Stimulated activated CD8-positive, alpha-beta memory T cell treated with anti-CD3 and anti-CD28 coated beads, Interleukin-7, amount 100 ng/mL, for 1 hour (primary cell): Measurements from ENCODE around the gene TRIM47.
A peak's percentile ranks its signal among the peaks of the same experiment; 100 is the strongest.

ENCODE experiments used
- DNase-seq, 2 donors: peaks; one replicate each; pipeline ENCODE4 v3.0.0-alpha.2; 2020; ENCODE audit warnings: low read depth in 2 of 2

Gene TRIM47

GRCh38 chr17:75909051-75909811 is 30.9 kb upstream of the TRIM47 start:
- no peak for DNase-seq

- DNase-seq: no peak
These were observed 29.8 kb upstream of the TRIM47 start for GRCh38 chr17:75908201-75908600.

- DNase-seq: no peak
These were observed 27.9 kb upstream of the TRIM47 start for GRCh38 chr17:75906143-75906884.

DNA sequence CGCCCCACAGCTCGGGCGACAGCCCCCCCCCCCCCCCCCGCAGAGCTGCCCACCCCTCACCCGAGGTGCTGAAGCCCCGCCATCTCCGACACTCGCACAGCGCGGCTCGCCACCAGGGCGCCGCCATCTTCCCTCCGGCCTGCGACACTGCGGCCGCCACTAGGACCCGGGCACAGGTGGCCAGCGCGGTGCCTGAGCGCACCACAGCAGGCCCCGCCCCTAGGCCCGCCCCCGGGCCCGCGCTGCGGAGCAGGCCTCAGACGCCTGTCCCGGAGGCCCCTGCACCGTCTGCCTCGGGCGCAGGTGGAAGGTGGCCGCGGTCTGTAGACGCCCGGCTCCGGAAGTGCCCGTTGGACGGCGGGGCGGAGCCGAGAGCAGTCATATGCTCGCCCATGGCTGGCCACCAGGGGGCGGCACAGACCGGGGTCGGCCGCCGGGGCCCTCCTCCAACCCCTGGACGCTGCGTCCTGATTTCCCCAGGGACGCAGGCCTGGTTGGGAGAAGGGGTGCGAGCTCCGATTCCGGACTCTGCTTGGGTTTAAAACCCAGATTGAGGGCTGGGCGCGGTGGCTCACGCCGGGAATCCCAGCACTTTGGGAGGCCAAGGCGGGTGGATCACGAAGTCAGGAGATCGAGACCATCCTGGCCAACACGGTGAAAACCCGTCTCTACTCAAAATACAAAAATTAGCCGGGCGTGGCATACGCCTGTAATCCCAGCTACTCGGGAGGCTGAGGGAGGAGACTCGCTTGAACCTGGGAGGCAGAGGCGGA is 26.6 kb upstream of the TRIM47 start, which contains the start of gene MRPL38:
TSS of gene MRPL38 (minus strand) at position 136 of the 773 bp plus-strand sequence. CDS start at position 127, 9 bp downstream.
- DNase-seq: peak; percentile 81 to 89

DNA sequence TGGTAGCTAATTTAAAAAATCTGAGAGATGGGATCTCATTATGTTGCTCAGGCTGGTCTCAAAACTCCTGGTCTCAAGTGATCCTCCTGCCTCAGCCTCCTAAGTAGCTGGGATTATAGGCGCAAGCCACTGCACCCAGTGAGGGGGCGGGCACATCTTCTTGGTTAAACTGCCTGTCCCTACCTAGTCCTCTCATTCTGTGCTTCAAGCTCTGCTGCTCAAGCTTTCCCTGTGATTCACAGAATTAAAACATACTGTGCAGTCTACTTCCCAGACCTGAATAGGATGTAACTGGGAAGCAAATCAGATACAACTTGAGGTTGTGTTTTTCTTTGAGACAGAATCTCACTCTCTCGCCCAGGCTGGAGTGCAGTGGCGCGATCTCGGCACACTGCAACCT is 24.0 kb upstream of the TRIM47 start:
- DNase-seq: no peak

- no peak for DNase-seq
These were observed 23.3 kb upstream of the TRIM47 start for GRCh38 chr17:75901727-75902126.

- no peak for DNase-seq
These were observed 22.5 kb upstream of the TRIM47 start for GRCh38 chr17:75900691-75901533.

DNA sequence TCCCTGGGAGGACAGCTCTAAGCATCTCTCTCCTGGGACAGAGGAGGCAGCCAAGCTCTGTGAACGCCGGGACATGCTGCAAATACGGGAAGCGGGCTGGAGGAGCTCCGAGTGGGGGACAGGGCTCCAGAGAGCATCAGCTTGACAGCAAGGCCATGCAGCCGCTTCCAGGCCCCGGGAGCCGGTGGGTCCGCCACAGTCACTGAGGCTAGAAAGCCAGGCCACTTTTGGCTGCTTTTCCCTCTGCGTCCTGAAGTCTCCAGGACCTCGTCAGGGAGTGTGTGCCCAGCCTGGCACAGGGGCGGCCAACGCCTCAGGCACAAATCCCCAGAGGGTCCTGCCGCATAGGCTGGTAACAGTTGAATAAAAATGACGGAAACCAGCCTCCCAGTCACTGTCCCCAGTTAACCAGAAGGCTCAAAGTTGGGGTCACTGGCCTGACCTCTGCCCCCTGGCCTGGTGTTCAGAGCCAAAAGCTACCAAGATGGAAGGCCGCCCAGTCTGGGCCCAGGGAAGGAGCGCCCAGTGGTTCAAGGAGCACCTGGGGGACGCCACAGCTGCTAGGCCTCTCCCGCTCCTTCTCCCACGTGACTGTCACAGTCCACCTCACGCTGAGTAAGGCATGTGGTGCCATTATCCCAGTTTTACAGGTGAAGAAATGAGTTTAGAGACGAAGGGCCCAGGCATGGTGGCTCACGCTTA is 21.5 kb upstream of the TRIM47 start:
- DNase-seq: no peak

DNA sequence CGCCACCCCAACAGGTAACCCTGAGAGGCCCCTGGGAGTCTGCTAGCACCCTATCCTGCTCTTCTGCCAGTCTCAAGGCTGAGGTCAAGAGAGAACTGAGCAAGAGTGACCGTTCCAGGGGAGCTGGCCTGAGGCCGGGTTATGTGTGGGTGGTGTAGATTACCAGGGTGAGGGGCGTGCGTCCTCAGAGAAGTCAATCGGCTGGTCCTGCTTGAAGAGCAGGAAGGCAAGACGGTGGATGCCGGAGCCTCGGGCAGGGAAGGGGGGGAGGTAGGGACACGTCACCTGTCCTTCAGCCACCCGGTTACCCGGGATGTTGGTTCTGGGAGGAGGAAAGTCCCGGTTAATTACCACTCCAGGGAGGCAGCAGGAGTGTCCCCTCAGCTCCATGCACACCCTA is 21.0 kb upstream of the TRIM47 start:
- no peak for DNase-seq

- no peak for DNase-seq
These were observed 20.4 kb upstream of the TRIM47 start for GRCh38 chr17:75898791-75899190.

- no peak for DNase-seq
These were observed 19.7 kb upstream of the TRIM47 start for GRCh38 chr17:75898065-75898464.

- no peak for DNase-seq
These were observed 19.0 kb upstream of the TRIM47 start for GRCh38 chr17:75897160-75898019.

GRCh38 chr17:75896415-75897159 is 18.2 kb upstream of the TRIM47 start, which contains the start of gene TRIM65:
TRIM65 (minus strand) TSS chr17:75896951; CDS start chr17:75896937, 14 bp downstream.
- peak; percentile 52 to 61 for DNase-seq

DNA sequence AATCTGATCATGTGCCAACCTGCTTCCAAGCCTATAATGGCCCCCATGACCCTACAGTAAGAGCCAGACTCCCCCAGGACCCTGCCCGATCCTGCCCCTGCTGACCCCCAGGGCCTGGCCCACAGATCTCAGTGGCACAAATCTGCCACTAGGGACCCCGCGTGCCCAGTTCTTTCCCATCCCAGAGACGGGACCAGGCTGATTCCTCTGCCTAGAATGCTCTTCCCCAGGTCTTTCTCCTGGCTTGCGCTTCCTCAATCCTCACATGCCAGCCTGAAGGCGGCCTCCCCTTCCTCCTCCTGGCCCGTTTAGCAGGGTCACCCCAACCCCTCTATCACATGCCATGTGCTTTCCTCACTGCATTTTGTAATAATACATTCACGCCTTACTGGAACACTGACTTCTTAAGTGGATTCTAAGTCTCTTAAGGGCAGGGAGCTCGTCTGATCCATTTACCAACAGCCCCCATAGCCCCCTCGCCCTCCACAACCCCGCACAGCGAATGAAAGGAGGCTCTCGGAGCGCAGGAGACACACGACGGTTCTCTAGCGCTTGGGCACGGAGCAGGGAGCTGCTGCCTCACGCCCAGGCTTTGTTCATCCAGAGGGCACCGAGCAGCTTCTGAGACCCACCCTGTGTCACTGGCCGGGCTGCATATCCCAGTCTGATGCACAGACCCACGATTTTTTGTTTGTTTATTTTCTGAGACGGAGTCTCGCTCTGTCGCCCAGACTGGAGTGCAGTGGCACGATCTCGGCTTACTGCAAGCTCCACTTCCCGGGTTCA is 17.2 kb upstream of the TRIM47 start:
- DNase-seq: no peak

DNA sequence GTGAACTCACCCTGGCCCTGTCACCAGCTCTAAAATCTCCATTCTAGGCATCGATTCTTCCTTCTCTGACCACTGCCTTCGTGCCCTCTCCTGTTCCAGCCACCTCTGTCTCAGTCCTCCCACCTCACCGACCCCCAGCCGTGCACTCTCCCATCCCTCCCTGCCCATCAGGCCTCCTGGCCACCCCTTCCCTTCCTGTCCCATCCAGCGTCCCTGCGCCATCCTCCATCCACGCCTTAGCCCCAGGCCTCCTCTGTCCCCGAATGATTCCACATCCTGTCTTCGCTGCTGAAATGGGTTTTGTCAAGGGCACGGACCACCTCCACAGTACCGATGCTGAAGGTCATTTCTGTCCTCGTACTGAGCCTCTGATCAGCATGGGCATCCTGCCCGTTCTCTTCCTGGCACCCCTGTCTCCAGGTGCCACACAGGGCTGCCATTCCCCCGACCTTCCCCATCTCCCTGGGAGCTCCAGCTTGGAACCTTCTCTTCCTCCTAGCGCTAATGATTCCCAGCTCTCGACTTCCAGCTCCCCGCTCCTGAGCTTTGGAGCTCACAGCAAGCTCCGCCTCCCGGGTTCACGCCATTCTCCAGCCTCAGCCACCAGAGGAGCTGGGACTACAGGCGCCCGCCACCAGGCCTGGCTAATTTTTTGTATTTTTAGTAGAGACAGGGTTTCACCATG is 15.8 kb upstream of the TRIM47 start:
- DNase-seq: no peak

DNA sequence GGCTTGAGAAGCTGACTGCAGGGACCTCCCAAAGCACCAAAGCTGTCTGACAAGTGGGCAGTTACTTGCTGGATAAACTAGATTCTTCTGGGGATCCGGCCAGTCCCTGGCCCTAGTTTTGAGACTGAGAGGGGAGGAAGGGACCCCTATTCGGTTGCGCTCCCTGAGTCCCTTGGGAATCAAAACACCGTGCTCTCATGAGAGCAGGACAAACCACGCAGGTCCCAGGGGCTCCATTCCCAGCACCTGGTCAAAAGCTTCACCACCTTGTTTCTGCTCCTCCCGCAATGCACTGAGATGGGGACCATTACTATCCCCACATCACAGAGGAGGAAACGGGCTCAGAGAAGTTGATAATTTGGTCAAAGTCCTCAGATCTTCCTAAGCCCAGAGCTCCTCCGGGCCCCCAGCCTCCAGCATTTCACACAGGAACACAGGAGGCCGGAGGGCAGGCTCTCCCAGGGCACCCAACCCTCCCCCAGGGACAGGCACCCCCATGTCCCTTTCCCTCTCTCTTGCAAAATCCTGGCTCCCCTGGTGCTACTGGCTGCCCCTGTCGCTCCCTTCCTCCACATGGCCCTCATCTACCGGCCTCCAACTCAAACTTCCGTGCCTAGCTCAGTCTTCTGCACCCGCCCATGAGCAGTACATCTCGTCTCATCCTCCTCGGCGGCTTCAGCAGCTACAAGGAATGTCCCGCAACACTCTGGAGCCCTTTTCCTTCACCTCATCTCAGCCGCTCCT is 15.1 kb upstream of the TRIM47 start:
- DNase-seq: no peak
